ENCODE measurements around the gene CREB5.
A peak's percentile ranks its signal among the peaks of the same experiment; 100 is the strongest.
"Not testable (repeated sequence)": the region's sequence is repeated elsewhere in the genome, so short reads cannot be mapped to it uniquely, and the experiment has no call there.

CREB5 gene

DNA sequence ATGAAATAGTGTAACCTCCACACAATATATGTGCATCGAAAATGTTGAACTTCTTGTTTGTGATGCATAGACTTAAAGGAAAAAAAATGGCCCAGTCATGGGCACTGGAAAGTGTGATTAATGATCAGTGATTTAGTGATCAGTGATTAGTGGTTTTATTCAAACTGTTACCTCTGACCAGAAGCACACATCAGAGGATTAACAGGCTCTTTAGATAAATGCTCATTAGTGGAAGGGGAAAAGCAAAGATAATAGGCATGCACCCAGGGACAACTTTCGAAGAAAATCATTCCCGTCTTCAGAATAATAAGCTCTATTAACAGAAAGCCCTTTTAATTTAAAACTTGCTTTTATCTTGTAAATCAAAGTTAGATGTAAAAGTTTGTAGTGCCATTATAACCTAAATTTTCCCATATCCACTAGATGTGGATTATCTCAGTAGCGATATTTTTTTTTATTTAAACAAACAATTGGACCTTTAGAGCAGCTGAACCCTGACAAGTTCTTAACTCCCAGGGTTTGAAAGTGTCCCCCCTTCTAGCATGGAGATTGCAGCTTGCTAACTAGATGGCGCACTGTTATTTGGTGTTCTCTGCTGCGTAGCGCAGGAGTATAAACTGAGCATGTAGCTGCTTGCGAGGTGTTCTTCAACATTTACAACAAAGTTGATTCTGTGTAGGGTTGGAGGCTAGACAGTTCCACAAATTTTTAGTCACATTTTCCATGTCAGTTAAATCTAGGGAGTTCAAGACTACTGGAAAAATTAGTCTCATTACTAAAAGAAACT, at the start of gene CREB5:
CREB5 (plus strand) TSS at position 643 of the 787 bp plus-strand sequence. CDS start 397 bp downstream, outside the sequence.
- peak; percentile 61 for FAIRE-seq
- DNase-seq (ENCODE audit: low spot score), result no peak

- FAIRE-seq, result peak; percentile 51
- no peak for DNase-seq (ENCODE audit: low spot score)
These were observed 49.5 kb upstream of the CREB5 start for GRCh38 chr7:28362812-28363211.

DNA sequence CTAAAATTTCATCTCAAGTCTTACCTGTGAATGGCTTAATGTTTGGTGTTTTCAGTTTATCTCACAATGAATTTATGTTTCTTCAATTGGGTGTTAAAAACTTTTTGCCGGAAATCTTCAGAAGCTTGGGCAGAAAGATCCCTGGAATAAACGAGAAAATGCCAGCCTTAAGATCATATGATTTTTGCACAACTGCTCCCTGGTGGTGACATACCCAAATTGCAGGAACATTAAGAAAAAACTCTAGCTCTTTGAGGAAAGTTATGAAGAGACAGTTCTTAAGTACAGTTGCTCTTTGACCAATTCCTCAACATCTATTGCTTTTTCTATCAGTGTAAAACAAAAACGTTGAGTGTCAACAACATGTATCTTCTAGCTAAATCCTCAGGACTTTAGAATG, 48.2 kb upstream of the CREB5 start:
- FAIRE-seq, result peak; percentile 30
- DNase-seq (ENCODE audit: low spot score), result peak; percentile 12

DNA sequence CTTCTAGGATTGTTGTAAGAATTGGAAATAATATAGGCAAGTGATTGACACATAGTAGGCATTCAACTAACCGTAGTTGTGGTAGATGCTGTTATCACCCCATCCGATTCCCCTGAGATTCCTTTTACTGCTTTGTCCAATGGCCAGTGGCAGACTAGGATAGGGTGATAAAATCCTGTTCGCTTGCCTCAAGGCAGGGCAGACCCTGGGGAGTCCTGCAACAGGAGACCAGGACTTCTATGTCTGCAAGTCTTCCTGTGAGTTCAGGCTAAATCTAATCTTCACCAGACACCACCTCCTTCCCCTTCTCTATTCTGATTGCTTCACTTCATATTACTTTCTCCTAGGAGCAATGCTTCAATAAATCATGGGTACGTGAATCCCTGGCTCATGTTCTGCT, 42.8 kb upstream of the CREB5 start:
- FAIRE-seq (no peak), DNase-seq (ENCODE audit: low spot score) (no peak)

GRCh38 chr7:28371846-28372245, 40.5 kb upstream of the CREB5 start:
- DNase-seq (ENCODE audit: low spot score), result no peak
- FAIRE-seq, result no peak

GRCh38 chr7:28373990-28374389, 38.3 kb upstream of the CREB5 start:
- DNase-seq (ENCODE audit: low spot score), result no peak
- no peak for FAIRE-seq

GRCh38 chr7:28375729-28376128, 36.6 kb upstream of the CREB5 start:
- no peak for DNase-seq (ENCODE audit: low spot score)
- no peak for FAIRE-seq

- FAIRE-seq, result no peak
- no peak for DNase-seq (ENCODE audit: low spot score)
These were observed 35.7 kb upstream of the CREB5 start for GRCh38 chr7:28376634-28377033.

DNA sequence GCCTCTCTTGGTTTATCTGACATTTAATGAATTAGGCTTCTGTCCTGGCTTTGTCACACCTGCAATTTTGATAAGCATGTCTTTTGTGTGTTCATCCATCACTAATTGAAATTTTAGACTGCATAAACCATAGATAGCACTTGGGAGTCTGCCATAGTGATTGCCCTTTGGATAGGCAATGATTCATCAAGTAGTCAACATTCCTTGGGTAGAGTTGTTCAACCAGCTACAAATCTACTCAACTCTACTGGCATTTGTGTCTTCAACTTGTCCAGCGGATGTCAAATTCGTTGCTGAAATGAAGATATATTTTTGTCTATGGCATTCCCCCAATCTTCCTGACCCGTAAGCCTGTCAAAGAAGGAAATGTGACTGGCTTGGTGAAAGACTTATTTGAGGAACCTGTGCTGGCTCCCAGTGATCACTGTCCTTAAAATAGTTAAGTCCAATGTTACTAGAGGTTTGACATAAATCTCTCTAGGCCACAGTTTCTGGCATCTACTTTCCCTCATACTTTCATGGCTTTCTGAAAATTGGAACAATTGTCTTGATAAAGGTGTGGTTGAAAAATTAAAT, 33.7 kb upstream of the CREB5 start:
- peak; percentile 80 for FAIRE-seq
- DNase-seq (ENCODE audit: low spot score), result peak; percentile 66

DNA sequence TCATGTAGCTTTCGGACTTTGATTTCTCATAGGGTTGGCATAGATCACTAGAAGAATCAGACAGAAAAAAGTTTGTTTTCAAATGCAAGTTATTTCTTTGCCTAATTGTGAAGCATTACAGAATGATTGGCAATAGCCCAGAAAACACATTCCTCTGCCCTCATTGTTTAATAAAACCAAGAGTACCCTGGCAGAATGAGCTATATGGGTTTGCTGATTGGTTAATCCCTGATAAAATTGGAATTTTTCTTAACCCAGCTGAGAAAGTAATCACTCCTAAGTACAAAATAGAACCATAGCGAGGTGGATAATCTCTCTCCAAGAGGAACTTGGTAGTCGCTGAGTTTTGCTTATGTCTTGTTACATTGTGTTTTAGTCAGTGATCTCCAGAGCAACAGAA, 30.9 kb upstream of the CREB5 start:
- no peak for FAIRE-seq
- DNase-seq (ENCODE audit: low spot score), result no peak

DNA sequence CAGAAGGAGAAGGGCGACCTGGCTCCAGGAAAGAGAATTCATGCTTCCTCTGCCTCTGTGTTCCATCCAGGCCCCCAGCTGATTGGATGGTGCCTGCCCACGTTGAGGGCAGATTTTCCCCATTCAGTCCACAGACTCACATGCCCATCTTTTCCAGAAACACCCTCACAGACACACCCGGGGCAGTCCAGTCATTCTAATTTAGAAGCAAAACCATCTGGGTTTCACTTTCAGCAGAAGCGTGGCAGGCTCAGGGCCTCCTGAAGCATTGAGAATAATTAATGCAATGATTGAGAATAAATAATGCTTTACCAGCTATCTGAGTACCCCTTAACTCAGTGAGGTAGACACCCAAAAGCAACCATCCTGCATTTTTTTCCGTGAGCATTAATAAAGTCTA, 30.2 kb upstream of the CREB5 start:
- no peak for DNase-seq (ENCODE audit: low spot score)
- no peak for FAIRE-seq

- DNase-seq (ENCODE audit: low spot score), result no peak
- FAIRE-seq, result no peak
These were observed 28.3 kb upstream of the CREB5 start for GRCh38 chr7:28383975-28384374.

DNA sequence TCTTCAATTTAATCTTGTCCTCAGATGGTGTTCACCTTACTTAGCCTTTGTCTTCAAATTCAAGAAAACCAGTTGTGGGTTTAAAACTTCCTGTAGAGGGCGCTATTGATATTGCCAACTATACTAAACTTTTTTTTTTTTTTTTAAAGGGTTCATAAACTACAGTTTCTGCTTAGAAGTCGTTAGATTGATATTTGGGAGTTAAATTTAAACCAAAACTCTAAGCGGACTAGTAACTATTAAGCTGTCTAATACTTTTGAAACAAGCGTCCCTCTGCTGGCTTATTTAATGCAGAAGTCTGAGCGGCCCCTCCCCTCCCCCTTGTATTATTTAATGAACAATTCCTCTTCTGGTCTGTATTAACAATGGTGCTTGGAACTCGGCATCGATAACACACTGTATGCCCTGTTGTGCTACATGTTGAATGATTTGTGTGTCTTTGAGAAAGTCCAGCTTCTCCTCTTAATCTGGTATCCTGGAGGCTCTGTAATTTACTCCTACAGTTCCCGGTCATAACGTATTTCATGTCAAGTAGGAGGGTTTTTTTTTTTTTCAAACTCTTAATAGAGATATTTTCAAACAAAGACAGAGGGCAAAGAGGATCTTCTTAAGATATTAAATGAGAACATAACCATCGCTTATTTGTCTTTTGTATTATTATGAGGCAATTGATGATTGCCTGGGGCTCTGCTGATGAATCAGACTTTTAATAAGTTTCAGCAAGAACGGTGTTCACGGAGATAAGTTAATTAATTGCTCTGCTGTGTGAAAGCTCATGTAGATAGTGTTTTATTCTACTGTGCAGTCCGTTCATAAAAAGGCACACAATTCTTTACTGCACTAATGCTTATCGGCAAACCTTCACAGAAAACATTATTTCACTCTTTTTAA, 22.6 kb upstream of the CREB5 start:
- FAIRE-seq, result peak; percentile 95
- DNase-seq (ENCODE audit: low spot score), result peak; percentile 61

- DNase-seq (ENCODE audit: low spot score), result no peak
- FAIRE-seq, result no peak
These were observed 21.9 kb upstream of the CREB5 start for GRCh38 chr7:28390426-28390825.

- FAIRE-seq, result no peak
- DNase-seq (ENCODE audit: low spot score), result no peak
These were observed 20.0 kb upstream of the CREB5 start for GRCh38 chr7:28392289-28392688.

- FAIRE-seq (no peak), DNase-seq (ENCODE audit: low spot score) (no peak)
These were observed 16.9 kb upstream of the CREB5 start for GRCh38 chr7:28395404-28395803.

DNA sequence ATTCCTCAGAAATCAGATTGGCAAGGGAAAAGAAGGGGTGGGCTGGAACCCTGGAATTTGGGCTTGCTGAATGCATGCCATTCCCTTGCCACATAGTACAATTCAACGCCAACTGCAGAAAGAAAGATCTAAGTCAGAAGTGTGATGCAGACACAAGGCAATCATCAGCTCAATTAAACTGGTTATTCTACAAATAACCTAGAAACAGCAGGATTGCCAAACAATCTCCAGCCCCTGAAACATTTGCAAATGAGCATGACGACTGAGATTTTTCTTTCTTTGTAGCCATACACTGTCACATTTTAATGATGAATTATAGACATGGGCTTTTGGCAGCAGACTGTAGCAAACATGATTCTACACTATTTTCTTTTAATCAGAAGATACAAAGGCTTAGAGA, 16.5 kb upstream of the CREB5 start:
- DNase-seq (ENCODE audit: low spot score), result no peak
- no peak for FAIRE-seq

DNA sequence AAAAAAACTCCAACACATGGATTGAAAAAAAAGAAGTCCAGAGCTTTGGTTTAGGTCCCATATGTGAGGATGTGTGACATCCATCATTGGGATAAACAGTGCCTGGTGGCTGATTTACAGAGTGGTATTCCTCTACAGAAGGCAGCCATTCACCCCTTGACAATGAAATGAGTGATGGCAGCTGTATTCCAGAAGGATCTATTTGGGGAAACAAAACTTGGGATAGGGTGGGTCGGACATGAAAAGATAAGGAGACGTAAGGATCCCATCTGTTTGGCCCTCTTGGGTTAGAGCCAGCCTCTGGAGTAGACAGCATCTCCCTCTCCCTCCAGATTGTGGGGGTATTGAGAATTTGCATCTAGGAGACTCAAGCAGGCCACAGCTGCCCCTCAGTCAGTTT, 15.2 kb upstream of the CREB5 start:
- DNase-seq (ENCODE audit: low spot score) (no peak), FAIRE-seq (no peak)

DNA sequence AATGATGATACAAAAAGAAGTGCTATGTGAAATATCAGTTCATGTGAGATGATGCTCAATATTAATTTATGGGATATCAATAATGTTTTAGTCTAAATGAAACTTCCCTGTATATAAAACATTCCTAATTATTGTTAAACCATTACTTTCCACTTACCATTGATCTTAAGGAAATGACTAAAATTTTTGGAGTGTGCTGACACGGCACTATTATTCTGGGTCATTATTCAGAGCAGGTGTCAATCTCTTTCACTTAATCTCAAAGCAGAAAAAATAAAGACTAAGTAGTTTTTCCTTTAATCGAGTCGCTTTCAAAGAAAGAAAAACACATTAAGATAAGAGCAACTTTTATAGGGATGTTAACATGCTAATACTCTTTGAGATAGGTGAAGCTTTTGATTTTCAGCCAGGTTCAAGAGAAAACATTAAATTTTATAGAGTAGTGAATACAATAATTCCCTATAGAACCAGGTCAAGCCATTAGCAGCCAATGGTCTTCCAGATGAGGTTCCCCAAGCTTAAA, 11.4 kb upstream of the CREB5 start:
- FAIRE-seq (no peak), DNase-seq (ENCODE audit: low spot score) (no peak)

DNA sequence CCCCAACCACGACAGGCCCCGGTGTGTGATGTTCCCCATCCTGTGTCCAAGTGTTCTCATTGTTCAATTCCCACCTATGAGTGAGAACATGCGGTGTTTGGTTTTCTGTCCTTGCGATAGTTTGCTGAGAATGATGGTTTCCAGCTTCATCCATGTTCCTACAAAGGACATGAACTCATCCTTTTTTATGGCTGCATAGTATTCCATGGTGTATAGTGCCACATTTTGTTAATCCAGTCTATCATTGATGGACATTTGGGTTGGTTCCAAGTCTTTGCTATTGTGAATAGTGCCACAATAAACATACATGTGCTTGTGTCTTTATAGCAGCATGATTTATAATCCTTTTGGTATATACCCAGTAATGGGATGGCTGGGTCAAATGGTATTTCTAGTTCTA, 10.8 kb upstream of the CREB5 start:
- not testable (repeated sequence) for DNase-seq (ENCODE audit: low spot score); FAIRE-seq

GRCh38 chr7:28405662-28406061, 6.7 kb upstream of the CREB5 start:
- DNase-seq (ENCODE audit: low spot score) (peak; percentile 95), FAIRE-seq (peak; percentile 87)

- DNase-seq (ENCODE audit: low spot score), result peak; percentile 21
- FAIRE-seq, result no peak
These were observed 6.1 kb upstream of the CREB5 start for GRCh38 chr7:28406192-28406591.
